Adrenal gland (tissue), 12 donors: ENCODE results near the gene INAFM2. TPM values are rescaled to one million over a fixed set of nuclear protein-coding genes. Genes with fewer than 3 reads are reported as not detected.

Experiments used
- DNase-seq, 7 donors: peaks; one replicate each; pipeline ENCODE4 v3.0.0-alpha.2; 2019 to 2020
- H3K27ac ChIP-seq, 5 donors: fragments of 200-600 bp; sonication (generic) in 4 of 5; 1 replicate in 3 of 5; 2 replicates in 2 of 5; pipeline versions ENCODE4 v1.5.1 to v1.8.0; 2016 to 2020; ENCODE audit warnings: mild to moderate bottlenecking in 1 of 5
- H3K27me3 ChIP-seq: fragments of 200-600 bp; 2 replicates; pipeline ENCODE4 v1.8.0; 2021
- H3K36me3 ChIP-seq, 2 donors: fragments of 200-600 bp; replicated peaks in 1 of 2; 1 replicate in 1 of 2; 2 replicates in 1 of 2; pipeline versions ENCODE4 v1.5.1 to v1.8.0; 2018 to 2022
- H3K4me1 ChIP-seq, 2 donors: fragments of 200-600 bp; replicated peaks in 1 of 2; 1 replicate in 1 of 2; 2 replicates in 1 of 2; pipeline versions ENCODE4 v1.5.1 to v1.8.0; 2018 to 2021
- H3K4me3 ChIP-seq, 4 donors: fragments of 200-600 bp; sonication (generic) in 3 of 4; one replicate each; pipeline ENCODE4 v1.5.1; 2016 to 2018
- H3K9me3 ChIP-seq, 3 donors: fragments of 200-600 bp; sonication (generic) in 1 of 3; replicated peaks in 1 of 3; 1 replicate in 2 of 3; 2 replicates in 1 of 3; pipeline versions ENCODE4 v1.5.1 to v1.8.0; 2016 to 2021
- CTCF ChIP-seq, 6 experiments: fragments of 450-650 bp in 4 of 6; fragments of 200-600 bp in 2 of 6; sonication (generic) in 1 of 6; IDR thresholded peaks; 1 replicate in 5 of 6; 2 replicates in 1 of 6; pipeline versions ENCODE4 v1.5.1 to v1.8.0; 2016 to 2021; ENCODE audit warnings: antibody characterized with exemption in 6 of 6, mild to moderate bottlenecking in 2 of 6, moderate library complexity in 1 of 6
- POLR2A ChIP-seq, 2 donors: fragments of 450-650 bp; IDR thresholded peaks; one replicate each; pipeline ENCODE4 v1.6.1; 2017; ENCODE audit warnings: antibody characterized with exemption in 2 of 2, mild to moderate bottlenecking in 2 of 2, moderate library complexity in 1 of 2
- WGBS, 4 donors: extraction: QIAGEN DNeasy Blood & Tissue Kit in 2 of 4; methylation state at CpG; one replicate each; pipeline versions ENCODE4 v1.1.5 to v1.1.7; 2013 to 2017; 5-methylcytosine and 5-hydroxymethylcytosine counted together
- intact Hi-C, 2 donors: fragments of 100-400 bp; cut with DNase I; formaldehyde crosslinking; loops; one replicate each; pipeline versions ENCODE4 v1.14.1 to v1.15.0; 2022 to 2023
- polyA plus RNA-seq, 3 donors: library from polyadenylated mRNA; stranded (reverse); fragments of 200-250 nt in 2 of 3; fragments of 350-450 nt in 1 of 3; fragmentation: Illumina TruSeq in 1 of 3; extraction: RNeasy Lipid Tissue Mini Kit (QIAGEN cat#74804) in 1 of 3; gene quantifications; one replicate each; pipeline ENCODE4 v1.2.3, GENCODE V29; 2013 to 2014
- total RNA-seq, 9 donors: library from RNA; depleted of rRNA in 4 of 9; stranded (reverse); fragments of >200 nt in 4 of 9; fragments of 120-200 nt in 1 of 9; fragmentation: NEBNext Ultra II Directional in 1 of 9; extraction: Animal tissue kit (Norgen Biotek cat#: 25700) in 1 of 9; gene quantifications; one replicate each; pipeline versions ENCODE4 v1.1.0 to v1.2.4, GENCODE V29; 2013 to 2023
- donor health status: healthy with polysubstance abuse.
- donor health status: Bipolar disorder and iron deficiency.
- donor health status: DM: yes; HTN: yes; CAD: no.
- donor health status: DM: no; HTN: no; CAD: no.
- donor health status: DM: no; HTN: no; CAD: no.
- donor health status: DM: yes; HTN: yes; CAD: no.

Gene INAFM2
- total and polyA plus RNA-seq, 12 donors: 10.6 to 25.5 (median 20.1) TPM

- H3K4me1 ChIP-seq: peaks cover 7 to 8% of the 10 kb centered on the region in 2 donors
- WGBS, 4 donors: 69 to 83% (median 75%) methylated on average over 1 of the region's 1 CpG
- H3K9me3 ChIP-seq: no peaks in the 10 kb centered on the region
- no peak overlapping the region for H3K27ac ChIP-seq
- peaks cover 3% of the 10 kb centered on the region for H3K27me3 ChIP-seq
- H3K4me3 ChIP-seq: no peak overlapping the region
- DNase-seq: no peak
- TF ChIP-seq CTCF (IDR thresholded peaks at IDR 0.05): no peak
- TF ChIP-seq POLR2A (IDR thresholded peaks at IDR 0.05): no peak
- intact Hi-C loops: no loop called here
- H3K36me3 ChIP-seq: no peaks in the 10 kb centered on the region
Observed at GRCh38 chr15:40295297-40295696, 28.2 kb upstream of the INAFM2 start.

- intact Hi-C loops: no loop called here
- H3K27me3 ChIP-seq: peaks cover 3% of the 10 kb centered on the region
- no peak overlapping the region for H3K4me3 ChIP-seq
- H3K4me1 ChIP-seq: peaks cover 4 to 5% of the 10 kb centered on the region in 2 donors
- H3K27ac ChIP-seq: no peak overlapping the region
- DNase-seq: no peak
- WGBS, 4 donors: 67 to 78% (median 75%) methylated on average over 11 to 12 of the region's 12 CpGs
- TF ChIP-seq CTCF (IDR thresholded peaks at IDR 0.05): no peak
- no peak for TF ChIP-seq POLR2A (IDR thresholded peaks at IDR 0.05)
- no peaks in the 10 kb centered on the region for H3K36me3 ChIP-seq
- H3K9me3 ChIP-seq: no peaks in the 10 kb centered on the region
Observed at GRCh38 chr15:40295877-40296560, 27.5 kb upstream of the INAFM2 start.

- H3K9me3 ChIP-seq: no peaks in the 10 kb centered on the region
- no peak overlapping the region for H3K27ac ChIP-seq
- H3K27me3 ChIP-seq: peaks cover 2% of the 10 kb centered on the region
- H3K4me1 ChIP-seq: no peaks in the 10 kb centered on the region
- TF ChIP-seq POLR2A (IDR thresholded peaks at IDR 0.05) (no peak), CTCF (IDR thresholded peaks at IDR 0.05) (no peak)
- intact Hi-C loops: no loop called here
- no peak overlapping the region for H3K4me3 ChIP-seq
- no peak for DNase-seq
- no peaks in the 10 kb centered on the region for H3K36me3 ChIP-seq
- 85 to 93% (median 90%) methylated on average over 5 of the region's 5 CpGs for WGBS, 4 donors
Observed at GRCh38 chr15:40296561-40297230, 26.8 kb upstream of the INAFM2 start.

- TF ChIP-seq CTCF (IDR thresholded peaks at IDR 0.05) (no peak), POLR2A (IDR thresholded peaks at IDR 0.05) (no peak)
- Histone ChIP-seq H3K27me3 (no peaks in the 10 kb centered on the region), H3K4me1 (no peaks in the 10 kb centered on the region), H3K9me3 (no peaks in the 10 kb centered on the region), H3K27ac (no peak overlapping the region), H3K36me3 (no peaks in the 10 kb centered on the region), H3K4me3 (no peak overlapping the region)
- DNase-seq: no peak
- intact Hi-C loops: no loop called here
- 84 to 92% (median 90%) methylated on average over 9 to 10 of the region's 10 CpGs for WGBS, 4 donors
Observed at GRCh38 chr15:40297356-40297755, 26.1 kb upstream of the INAFM2 start.
